WTC11 (cell line): ENCODE measurements around the gene ITGB4. TPM values are rescaled to one million over a fixed set of nuclear protein-coding genes. Genes with fewer than 3 reads are reported as not detected.

Experiments used
- ATAC-seq: fragments of 200-7000 bp; cut with Tn5 transposase; 2 replicates; pipeline ENCODE4 v1.10.0; 2021; ENCODE audit warnings: mild to moderate bottlenecking, moderate library complexity
- CTCF ChIA-PET: fragments of 300-600 bp; sonication (Branson Sonifier 250); formaldehyde crosslinking; loops from one replicate; lab custom pipeline; 2021; ENCODE audit warnings: antibody characterized with exemption; lab: Charles Lee
- POLR2A ChIA-PET: fragments of 350-600 bp; sonication (Branson Sonifier 250); formaldehyde crosslinking; loops from one replicate; lab custom pipeline; 2021; ENCODE audit warnings: antibody characterized with exemption; lab: Charles Lee
- DNase-seq: peaks from one replicate; pipeline ENCODE4 v3.0.0; 2021; ENCODE audit warnings: low spot score
- H3K27ac Mint-ChIP-seq: 2 replicates; pipeline ENCODE4 v1.8.0; 2021; ENCODE audit warnings: mixed read lengths
- H3K27me3 Mint-ChIP-seq: 2 replicates; pipeline ENCODE4 v1.8.0; 2021; ENCODE audit warnings: low read depth, mild to moderate bottlenecking, moderate library complexity, mixed read lengths
- H3K36me3 Mint-ChIP-seq: 2 replicates; pipeline ENCODE4 v1.8.0; 2021; ENCODE audit warnings: mixed read lengths
- H3K4me1 Mint-ChIP-seq: 2 replicates; pipeline ENCODE4 v1.8.0; 2022; ENCODE audit warnings: mixed read lengths
- H3K4me3 Mint-ChIP-seq: 2 replicates; pipeline ENCODE4 v1.8.0; 2021; ENCODE audit warnings: mild to moderate bottlenecking, moderate library complexity, mixed read lengths
- H3K9me3 Mint-ChIP-seq: 2 replicates; pipeline ENCODE4 v1.8.0; 2021; ENCODE audit warnings: mixed read lengths
- CREB1 ChIP-seq: sonication (generic); formaldehyde crosslinking; IDR thresholded peaks from 2 replicates; pipeline ENCODE4 v1.8.0; 2023; ENCODE audit warnings: mild to moderate bottlenecking, missing genetic modification reagents
- ETV6 ChIP-seq: sonication (generic); formaldehyde crosslinking; IDR thresholded peaks from 2 replicates; pipeline ENCODE4 v1.8.1; 2022; ENCODE audit warnings: mild to moderate bottlenecking, missing genetic modification reagents
- GABPB1 ChIP-seq: sonication (generic); formaldehyde crosslinking; IDR thresholded peaks from 2 replicates; pipeline ENCODE4 v1.8.1; 2023; ENCODE audit warnings: mild to moderate bottlenecking, missing genetic modification reagents
- MXD4 ChIP-seq: fragments of 250-450 bp; sonication (Bioruptor Pico); IDR thresholded peaks from 2 replicates; pipeline ENCODE4 v1.8.0; 2021; ENCODE audit warnings: mild to moderate bottlenecking, moderate library complexity, borderline replicate concordance
- NFE2L1 ChIP-seq: sonication (generic); formaldehyde crosslinking; IDR thresholded peaks from 2 replicates; pipeline ENCODE4 v1.8.1; 2023; ENCODE audit warnings: missing genetic modification reagents
- NR2C2 ChIP-seq: sonication (generic); formaldehyde crosslinking; IDR thresholded peaks from 2 replicates; pipeline ENCODE4 v1.8.0; 2022; ENCODE audit warnings: mild to moderate bottlenecking, missing genetic modification reagents
- OVOL2 ChIP-seq: fragments of 250-450 bp; sonication (Bioruptor Pico); IDR thresholded peaks from 2 replicates; pipeline ENCODE4 v1.9.0; 2021; ENCODE audit warnings: mild to moderate bottlenecking, borderline replicate concordance
- RELA ChIP-seq: sonication (generic); formaldehyde crosslinking; IDR thresholded peaks from 2 replicates; pipeline ENCODE4 v1.8.1; 2022; ENCODE audit warnings: missing genetic modification reagents, mild to moderate bottlenecking, borderline replicate concordance
- SP1 ChIP-seq: sonication (generic); formaldehyde crosslinking; conservative IDR thresholded peaks from 2 replicates; pipeline ENCODE4 v1.8.1; 2022; ENCODE audit warnings: missing genetic modification reagents
- ZNF219 ChIP-seq: sonication (generic); formaldehyde crosslinking; IDR thresholded peaks from 2 replicates; pipeline ENCODE4 v1.8.0; 2023; ENCODE audit warnings: missing genetic modification reagents, mild to moderate bottlenecking, borderline replicate concordance
- total RNA-seq: library from RNA; stranded (reverse); gene quantifications from 3 replicates; pipeline ENCODE4 v1.2.3, GENCODE V29; 2021
- TF ChIP-seq, protein P1 (sequence below): sonication (generic); formaldehyde crosslinking; IDR thresholded peaks from 2 replicates; pipeline ENCODE4 v1.8.1; 2023; ENCODE audit warnings: mild to moderate bottlenecking, missing genetic modification reagents
- TF ChIP-seq, protein P2 (sequence below): sonication (generic); formaldehyde crosslinking; conservative IDR thresholded peaks from 2 replicates; pipeline ENCODE4 v1.8.1; 2022; ENCODE audit warnings: mild to moderate bottlenecking, missing genetic modification reagents
- TF ChIP-seq, protein P3 (sequence below): sonication (generic); formaldehyde crosslinking; IDR thresholded peaks from 2 replicates; pipeline ENCODE4 v1.8.1; 2022; ENCODE audit warnings: low read depth, mild to moderate bottlenecking, moderate library complexity, missing genetic modification reagents, borderline replicate concordance
- TF ChIP-seq, protein P4 (sequence below): sonication (generic); formaldehyde crosslinking; IDR thresholded peaks from 2 replicates; pipeline ENCODE4 v1.8.1; 2023; ENCODE audit warnings: mild to moderate bottlenecking, missing genetic modification reagents, borderline replicate concordance
- TF ChIP-seq, protein P5 (sequence below): sonication (generic); formaldehyde crosslinking; IDR thresholded peaks from 2 replicates; pipeline ENCODE4 v1.8.1; 2022; ENCODE audit warnings: mild to moderate bottlenecking, missing genetic modification reagents, moderate library complexity, borderline replicate concordance
- TF ChIP-seq, protein P6 (sequence below): fragments of 250-450 bp; sonication (Bioruptor Pico); IDR thresholded peaks from 2 replicates; pipeline ENCODE4 v1.8.0; 2021; ENCODE audit warnings: mild to moderate bottlenecking

The ITGB4 gene
- total RNA-seq, 1 experiment from 2014 or later: 9.5 TPM

DNA sequence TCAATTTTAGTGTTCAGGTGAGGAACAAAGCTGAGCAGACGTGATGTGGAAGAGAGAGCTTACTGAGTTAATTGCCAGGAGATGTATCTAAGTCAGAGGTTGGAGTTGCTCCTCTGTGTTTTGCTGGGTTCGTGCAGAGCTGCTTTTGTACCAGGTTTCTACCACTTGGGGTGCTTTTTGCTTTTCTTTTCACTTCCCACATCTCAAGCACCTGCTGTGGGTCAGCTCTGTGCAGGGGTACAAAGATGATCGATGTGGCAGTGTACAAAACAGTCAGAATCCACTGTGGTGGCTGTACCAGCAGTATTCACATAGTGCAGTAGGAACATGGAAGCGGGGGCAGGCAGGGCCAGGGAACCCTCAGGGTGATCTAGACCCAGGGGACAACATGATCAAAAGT lies 78.1 kb downstream of the ITGB4 start:
- H3K9me3 Mint-ChIP-seq: no peaks in the 10 kb centered on the region
- ATAC-seq: no peak
- no peaks in the 10 kb centered on the region for H3K4me1 Mint-ChIP-seq
- no peaks in the 10 kb centered on the region for H3K27me3 Mint-ChIP-seq
- POLR2A ChIA-PET: interaction anchor here (0.7 kb wide), 1 partner anchor 27 kb away, joined by 3 read pairs; no protein-coding TSS in a partner anchor
- CTCF ChIA-PET: interaction anchor here (1.1 to 2.5 kb wide), 5 partner anchors 13 to 167 kb away, joined by 3 to 10 read pairs (median 3); no protein-coding TSS in a partner anchor
- TF ChIP-seq, protein P1, sequence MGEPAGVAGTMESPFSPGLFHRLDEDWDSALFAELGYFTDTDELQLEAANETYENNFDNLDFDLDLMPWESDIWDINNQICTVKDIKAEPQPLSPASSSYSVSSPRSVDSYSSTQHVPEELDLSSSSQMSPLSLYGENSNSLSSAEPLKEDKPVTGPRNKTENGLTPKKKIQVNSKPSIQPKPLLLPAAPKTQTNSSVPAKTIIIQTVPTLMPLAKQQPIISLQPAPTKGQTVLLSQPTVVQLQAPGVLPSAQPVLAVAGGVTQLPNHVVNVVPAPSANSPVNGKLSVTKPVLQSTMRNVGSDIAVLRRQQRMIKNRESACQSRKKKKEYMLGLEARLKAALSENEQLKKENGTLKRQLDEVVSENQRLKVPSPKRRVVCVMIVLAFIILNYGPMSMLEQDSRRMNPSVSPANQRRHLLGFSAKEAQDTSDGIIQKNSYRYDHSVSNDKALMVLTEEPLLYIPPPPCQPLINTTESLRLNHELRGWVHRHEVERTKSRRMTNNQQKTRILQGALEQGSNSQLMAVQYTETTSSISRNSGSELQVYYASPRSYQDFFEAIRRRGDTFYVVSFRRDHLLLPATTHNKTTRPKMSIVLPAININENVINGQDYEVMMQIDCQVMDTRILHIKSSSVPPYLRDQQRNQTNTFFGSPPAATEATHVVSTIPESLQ (CRISPR knock-in tag): no peak
- TF ChIP-seq NR2C2 (CRISPR knock-in tag) (no peak), ZNF219 (CRISPR knock-in tag) (no peak), RELA (CRISPR knock-in tag) (no peak), SP1 (no peak), OVOL2 (CRISPR knock-in tag) (no peak), GABPB1 (CRISPR knock-in tag) (no peak), CREB1 (no peak), MXD4 (CRISPR knock-in tag) (no peak), ETV6 (CRISPR knock-in tag) (no peak), NFE2L1 (CRISPR knock-in tag) (no peak)
- TF ChIP-seq, protein P2, sequence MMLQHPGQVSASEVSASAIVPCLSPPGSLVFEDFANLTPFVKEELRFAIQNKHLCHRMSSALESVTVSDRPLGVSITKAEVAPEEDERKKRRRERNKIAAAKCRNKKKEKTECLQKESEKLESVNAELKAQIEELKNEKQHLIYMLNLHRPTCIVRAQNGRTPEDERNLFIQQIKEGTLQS (CRISPR knock-in tag): no peak
- TF ChIP-seq, protein P3, sequence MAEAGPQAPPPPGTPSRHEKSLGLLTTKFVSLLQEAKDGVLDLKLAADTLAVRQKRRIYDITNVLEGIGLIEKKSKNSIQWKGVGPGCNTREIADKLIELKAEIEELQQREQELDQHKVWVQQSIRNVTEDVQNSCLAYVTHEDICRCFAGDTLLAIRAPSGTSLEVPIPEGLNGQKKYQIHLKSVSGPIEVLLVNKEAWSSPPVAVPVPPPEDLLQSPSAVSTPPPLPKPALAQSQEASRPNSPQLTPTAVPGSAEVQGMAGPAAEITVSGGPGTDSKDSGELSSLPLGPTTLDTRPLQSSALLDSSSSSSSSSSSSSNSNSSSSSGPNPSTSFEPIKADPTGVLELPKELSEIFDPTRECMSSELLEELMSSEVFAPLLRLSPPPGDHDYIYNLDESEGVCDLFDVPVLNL (CRISPR knock-in tag): no peak
- TF ChIP-seq, protein P4, sequence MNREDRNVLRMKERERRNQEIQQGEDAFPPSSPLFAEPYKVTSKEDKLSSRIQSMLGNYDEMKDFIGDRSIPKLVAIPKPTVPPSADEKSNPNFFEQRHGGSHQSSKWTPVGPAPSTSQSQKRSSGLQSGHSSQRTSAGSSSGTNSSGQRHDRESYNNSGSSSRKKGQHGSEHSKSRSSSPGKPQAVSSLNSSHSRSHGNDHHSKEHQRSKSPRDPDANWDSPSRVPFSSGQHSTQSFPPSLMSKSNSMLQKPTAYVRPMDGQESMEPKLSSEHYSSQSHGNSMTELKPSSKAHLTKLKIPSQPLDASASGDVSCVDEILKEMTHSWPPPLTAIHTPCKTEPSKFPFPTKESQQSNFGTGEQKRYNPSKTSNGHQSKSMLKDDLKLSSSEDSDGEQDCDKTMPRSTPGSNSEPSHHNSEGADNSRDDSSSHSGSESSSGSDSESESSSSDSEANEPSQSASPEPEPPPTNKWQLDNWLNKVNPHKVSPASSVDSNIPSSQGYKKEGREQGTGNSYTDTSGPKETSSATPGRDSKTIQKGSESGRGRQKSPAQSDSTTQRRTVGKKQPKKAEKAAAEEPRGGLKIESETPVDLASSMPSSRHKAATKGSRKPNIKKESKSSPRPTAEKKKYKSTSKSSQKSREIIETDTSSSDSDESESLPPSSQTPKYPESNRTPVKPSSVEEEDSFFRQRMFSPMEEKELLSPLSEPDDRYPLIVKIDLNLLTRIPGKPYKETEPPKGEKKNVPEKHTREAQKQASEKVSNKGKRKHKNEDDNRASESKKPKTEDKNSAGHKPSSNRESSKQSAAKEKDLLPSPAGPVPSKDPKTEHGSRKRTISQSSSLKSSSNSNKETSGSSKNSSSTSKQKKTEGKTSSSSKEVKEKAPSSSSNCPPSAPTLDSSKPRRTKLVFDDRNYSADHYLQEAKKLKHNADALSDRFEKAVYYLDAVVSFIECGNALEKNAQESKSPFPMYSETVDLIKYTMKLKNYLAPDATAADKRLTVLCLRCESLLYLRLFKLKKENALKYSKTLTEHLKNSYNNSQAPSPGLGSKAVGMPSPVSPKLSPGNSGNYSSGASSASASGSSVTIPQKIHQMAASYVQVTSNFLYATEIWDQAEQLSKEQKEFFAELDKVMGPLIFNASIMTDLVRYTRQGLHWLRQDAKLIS (CRISPR knock-in tag): no peak
- TF ChIP-seq, protein P5, sequence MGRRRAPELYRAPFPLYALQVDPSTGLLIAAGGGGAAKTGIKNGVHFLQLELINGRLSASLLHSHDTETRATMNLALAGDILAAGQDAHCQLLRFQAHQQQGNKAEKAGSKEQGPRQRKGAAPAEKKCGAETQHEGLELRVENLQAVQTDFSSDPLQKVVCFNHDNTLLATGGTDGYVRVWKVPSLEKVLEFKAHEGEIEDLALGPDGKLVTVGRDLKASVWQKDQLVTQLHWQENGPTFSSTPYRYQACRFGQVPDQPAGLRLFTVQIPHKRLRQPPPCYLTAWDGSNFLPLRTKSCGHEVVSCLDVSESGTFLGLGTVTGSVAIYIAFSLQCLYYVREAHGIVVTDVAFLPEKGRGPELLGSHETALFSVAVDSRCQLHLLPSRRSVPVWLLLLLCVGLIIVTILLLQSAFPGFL: no peak
- TF ChIP-seq, protein P6, sequence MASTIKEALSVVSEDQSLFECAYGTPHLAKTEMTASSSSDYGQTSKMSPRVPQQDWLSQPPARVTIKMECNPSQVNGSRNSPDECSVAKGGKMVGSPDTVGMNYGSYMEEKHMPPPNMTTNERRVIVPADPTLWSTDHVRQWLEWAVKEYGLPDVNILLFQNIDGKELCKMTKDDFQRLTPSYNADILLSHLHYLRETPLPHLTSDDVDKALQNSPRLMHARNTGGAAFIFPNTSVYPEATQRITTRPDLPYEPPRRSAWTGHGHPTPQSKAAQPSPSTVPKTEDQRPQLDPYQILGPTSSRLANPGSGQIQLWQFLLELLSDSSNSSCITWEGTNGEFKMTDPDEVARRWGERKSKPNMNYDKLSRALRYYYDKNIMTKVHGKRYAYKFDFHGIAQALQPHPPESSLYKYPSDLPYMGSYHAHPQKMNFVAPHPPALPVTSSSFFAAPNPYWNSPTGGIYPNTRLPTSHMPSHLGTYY (CRISPR knock-in tag): no peak
- TF ChIP-seq, all 79 proteins: peak for 0
- Mint-ChIP-seq H3K4me3 (no peak overlapping the region), H3K27ac (peak overlapping the region; percentile 85; the same call in 1 of the 2 replicates), H3K36me3 (peaks cover 36% of the 10 kb centered on the region)
- no peak for DNase-seq
